HG02623 (cell line): Measurements from ENCODE around the gene C3orf22.

Experiments used
- ATAC-seq: cut with Tn5 transposase; IDR thresholded peaks from one replicate; pipeline ENCODE4 v1.9.1; 2021; ENCODE audit warnings: moderate library complexity; ENCODE audit not compliant: unreplicated experiment

The C3orf22 gene

DNA sequence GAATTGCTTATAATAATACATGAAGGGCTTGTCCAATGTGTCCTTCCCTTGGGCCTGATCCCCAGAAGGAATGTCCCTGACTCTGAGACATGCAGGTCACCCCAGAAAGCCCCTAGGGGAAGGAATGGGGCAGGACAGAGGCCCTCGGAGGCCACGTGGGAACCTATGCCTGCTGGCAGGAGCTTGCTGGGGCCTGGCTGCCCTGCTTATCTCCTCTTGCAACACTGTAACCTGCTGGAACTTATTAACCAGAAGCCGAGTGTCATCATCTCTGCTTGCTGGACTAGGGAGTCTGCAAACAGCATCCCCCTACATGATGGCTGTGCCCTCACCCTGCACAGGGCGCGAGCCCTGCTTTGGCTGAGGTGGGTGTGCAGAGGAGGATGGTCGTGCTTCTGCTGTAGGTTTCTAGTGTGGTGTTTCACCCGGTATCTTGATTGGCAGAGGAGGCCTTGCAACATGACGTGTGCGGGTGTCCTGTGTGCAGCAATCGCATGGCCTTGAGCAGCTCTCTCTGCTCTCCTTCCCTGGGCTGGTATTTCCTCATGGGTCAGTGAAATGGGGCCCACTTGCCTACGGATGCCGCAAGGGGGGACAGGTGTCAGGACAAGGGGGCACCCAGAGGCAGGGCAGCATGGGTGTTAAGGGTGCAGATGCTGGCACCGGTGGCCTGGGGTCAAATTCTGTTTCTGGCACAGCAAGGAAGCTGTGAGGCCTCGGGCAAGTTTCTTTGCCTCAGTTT lies 29.8 kb downstream of the C3orf22 start:
- no peak for ATAC-seq

DNA sequence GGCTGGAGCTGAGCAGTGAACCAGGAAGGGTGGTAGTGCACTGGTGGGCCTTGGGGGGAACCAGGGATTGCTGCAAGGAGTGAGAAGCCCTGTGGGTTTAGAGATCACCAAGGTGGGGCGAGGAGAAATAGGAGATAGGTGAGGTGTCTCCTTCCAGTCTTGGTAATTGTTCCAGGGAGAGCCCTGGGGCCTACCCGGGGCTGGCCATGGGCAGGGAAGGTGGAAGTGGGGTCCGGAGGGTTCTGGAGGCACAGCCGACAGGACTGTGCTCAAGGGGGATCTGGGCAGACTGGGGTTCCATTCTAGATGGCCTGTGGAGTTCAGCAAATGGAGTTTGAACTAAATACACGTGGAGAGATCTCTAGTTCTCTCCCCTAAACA lies 30.3 kb downstream of the C3orf22 start:
- ATAC-seq = no peak

DNA sequence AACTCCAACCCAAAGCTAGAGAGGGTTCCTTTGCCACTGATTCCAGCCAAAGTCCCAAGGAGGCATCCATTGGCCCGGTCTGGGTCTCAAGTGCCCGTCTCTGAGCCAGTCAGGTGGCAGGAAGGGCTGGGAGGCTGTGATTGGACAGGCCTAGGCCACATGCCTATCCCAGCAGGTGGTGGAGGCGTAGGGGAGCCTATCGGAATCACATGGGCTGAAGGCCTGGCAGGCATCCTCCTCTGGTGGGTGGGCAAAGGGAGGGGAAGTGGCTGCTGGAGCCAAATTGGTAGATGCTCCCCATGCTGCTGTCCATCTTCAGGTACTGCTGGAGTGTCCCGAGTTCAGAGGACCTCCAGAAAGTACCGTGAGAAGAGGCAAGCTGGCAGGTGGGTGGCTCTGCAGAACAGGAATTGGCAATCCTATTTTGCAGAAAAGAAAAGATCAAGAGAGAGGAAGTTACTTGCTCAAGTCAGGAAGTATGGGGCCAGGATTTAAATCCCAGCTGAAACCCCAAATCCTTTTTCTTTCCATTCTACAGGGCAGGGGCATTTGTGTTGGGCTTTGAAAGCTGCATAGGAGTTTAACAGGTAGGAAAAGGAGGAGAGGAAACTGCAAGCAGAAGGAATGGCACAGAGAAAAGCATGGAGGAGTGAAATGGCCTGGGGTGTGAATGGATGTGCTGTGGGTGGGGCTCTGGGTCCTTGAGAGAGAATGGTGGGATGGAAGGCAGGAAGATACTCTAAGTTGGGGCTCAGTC lies 31.1 kb downstream of the C3orf22 start:
- no peak for ATAC-seq

DNA sequence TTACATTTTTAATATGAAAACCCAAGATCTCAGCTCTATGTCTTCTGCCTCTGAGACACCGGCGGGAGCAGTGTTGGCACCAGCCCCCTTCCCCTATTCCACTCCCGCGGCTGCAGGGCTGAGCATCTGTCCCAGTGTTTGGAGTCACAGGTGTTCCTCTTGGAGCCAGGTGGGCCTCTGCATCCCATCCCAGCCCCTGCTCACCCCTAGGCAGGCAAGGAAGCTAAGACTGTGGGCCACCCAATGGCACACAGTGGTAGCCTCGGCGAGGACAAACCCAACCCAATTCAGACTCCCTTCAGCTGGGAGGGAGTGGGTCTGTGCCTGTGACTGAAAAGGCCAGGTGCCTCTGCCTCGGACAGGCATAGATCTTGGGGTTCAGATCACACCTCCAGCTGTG lies 31.7 kb downstream of the C3orf22 start:
- ATAC-seq = no peak

DNA sequence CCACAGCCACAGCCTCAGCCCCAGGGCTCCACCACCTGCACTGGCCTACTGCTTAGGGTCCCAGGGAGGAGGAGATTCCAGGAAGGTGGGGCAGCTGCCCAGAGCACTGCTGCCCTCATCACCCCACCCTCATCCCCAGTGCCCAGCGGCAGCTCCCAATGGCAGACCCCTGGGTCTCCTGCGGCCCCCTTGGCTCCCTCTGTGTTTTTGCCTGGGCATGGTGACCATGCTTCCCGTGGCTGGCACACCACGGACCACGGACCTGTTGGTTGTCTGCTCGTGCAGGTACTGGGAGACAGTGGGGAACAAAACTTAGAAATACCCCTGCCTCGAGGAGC lies 32.1 kb downstream of the C3orf22 start:
- no peak for ATAC-seq

DNA sequence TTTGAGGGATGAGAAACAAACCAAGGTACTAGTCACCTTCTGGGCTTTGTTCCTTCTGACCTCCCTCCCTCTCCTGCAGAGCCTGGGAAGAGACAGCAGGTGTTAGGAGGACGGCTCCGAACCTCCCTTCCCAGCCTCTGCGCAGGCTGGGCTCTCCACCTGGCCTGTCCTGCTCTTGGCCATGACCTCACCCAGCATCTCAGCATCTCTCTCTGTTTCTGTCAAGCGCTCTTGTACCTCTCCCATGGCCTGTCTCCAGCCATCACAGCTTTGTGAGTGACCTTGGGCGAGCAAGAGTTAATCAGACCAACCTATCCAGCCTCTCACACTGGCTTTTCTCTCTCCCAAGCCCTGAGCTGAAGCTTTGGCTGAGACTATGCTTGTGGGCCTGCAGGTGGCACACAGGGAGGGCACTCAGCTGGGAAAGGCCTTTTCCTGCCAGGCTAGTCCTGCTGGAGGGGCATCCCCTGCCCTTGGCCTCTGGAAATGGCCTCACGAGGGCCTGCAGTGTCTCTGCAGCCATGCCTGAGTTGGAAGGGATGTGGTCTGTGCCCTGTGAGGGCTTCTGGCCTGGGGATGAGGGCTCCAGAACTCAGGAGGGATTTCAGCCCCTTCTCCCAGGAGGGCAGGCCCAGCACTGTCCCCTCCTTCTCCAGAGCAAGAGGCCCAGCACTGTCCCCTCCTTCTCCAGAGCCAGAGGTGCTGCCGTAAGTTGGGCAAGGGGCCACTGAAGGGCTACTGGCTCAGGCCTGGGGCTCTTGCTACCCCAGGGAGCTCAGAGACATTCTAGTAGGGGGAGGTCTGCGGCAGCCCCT lies 32.7 kb downstream of the C3orf22 start:
- no peak for ATAC-seq

DNA sequence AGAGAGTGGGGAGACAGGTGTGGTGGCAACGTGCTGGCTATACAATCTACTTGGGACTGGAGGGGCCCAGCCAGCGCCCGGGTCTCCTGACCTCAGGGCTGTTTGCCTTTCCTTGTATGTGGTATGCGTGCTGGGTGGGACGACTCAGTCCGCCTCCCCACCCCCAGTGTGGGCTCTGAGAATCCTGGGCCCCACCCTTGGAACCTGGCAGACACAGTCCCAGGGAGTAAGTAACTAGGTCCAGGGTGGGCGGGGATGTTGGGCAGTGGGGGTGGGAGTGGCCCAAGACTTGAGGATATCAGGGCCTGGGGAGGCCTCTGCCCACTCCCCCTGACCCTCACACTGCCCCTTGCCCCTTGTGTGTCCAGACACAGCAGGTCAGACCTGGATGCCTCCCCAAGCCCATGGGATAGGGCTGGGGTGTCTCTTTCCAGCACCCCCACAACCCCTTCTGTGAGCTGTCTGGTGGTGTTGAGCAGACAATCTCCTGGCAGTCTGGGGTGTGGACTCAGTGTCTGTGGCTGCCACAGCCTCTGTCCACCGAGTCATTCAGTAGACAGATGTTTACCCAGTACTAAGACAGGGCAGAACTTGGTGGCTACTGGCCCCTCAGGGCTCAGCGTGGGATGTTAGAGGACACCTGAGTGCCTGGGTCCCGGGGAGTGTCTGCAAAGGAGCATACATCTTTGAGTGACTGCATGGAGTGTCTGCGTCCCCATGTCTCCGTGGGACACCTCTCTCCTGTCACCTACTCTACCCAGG lies 33.5 kb downstream of the C3orf22 start:
- ATAC-seq = no peak

DNA sequence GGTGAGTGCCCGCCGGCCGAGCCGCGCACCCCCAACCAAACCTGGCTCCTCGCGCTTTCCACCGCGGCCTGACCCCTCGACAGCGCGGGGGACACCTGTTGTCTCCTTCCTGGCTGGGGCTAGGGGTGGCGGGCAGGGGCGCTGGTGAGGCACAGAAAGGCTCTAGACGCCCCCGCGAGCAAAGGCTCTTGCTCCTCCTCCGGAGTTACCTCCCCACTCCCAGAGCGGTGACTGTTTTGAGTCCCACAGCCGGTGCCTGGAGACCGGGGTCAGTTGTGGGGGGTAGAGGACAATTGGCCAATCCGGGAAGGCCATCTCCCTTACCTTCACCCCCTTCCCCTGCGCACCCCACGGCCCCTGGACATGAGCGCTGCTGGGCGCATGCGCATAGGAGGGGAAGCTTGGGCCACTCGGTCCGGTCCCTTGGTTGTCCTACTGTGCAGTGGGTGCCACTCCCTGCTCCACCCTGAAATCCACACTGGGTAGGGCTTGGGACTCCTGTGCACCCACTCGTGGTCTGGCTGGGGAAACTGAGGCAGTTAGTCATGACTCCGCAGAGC lies 34.2 kb downstream of the C3orf22 start:
- ATAC-seq = no peak

DNA sequence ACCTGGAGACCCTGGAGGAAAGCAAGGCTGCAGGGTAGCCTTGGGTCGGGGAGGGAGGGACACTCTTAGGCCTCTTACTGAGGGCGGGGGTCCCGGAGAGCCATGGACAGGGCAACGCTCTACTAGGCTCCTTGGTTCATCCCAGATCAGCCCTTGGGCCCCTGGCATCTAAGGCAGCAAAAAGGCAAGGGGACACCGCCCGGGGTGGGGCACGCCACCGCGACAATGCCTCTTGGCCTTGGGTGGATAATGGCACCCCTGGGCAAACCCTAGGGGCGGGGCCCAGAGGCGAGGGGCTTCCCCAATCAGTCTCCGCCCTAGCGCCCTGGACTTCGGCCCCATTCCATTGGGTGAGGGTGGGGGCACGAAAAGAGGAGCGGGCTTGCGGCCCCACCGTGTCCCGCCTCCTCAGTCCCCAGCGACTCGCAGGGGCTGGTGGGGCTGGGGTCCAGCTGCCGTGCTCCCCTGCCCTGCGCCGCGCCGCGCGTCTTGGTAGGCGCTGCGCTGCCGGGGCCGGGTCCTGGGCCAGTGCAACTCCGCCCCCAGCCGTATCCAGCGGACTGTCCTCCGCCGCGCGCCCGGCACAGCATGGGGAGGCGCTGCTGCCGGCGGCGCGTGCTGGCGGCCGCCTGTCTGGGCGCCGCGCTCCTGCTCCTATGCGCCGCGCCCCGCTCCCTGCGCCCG lies 34.8 kb downstream of the C3orf22 start, which contains the start of gene CHST13:
Gene CHST13, plus strand, starts transcription at position 411 of the 684 bp plus-strand sequence. Its CDS starts 178 bp downstream, at position 589.
- no peak for ATAC-seq

DNA sequence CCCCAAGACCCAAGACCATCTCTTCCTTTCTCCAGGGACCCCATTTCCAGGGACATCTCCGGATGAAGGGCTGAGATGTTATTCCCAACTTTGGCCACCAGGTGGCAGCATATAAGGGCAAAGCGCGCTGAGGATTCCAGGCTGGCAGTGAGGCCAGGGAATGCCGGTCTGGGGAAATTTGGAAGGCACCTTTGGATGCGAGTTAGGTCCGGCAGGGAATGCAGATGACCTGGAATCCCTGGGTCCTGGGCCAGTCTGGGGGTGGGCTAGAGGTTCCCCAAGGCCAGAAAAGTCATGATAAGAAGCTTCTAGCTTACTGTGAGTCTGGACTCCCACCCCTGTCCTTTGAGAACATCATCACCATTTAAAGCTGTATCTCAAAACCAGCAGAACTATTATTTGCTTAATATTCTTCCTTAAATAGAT lies 36.4 kb downstream of the C3orf22 start:
- ATAC-seq = no peak

DNA sequence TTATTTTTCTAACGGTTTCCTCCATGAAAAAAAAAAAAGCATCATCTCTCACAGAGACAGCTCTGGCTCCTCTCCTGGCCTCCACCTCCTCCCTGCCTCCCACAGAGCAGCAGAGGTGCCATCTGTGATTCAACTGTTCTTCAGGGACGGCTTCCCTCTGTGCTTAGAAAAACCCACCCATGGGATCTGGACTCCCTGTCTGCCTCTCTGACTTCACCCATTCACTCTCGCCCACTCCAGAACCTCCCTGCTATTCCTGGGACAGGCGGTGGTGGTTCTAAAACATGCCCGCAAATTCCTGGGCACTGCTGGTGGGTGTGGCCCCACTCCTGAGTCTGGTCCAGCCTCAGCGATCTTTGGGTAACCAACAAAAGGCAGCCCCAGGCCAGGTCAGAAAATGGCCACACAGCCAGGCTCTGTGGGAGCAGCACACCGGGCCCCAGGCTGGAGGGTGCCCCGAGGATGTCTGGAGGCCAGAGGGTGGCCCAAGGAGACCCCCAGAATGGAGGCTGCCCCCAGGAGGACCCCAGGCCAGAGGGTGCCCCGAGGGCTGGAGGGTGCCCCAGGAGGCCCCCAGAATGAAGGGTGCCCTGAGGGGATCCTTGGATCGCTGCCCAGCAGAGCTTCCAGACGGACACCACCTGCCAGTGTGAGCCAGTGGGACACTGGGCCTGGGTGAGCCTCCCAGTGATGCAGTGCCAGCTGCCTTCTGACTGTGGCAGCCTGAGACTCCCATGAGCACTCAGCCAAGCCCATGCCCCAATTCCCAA lies 37.4 kb downstream of the C3orf22 start:
- no peak for ATAC-seq

DNA sequence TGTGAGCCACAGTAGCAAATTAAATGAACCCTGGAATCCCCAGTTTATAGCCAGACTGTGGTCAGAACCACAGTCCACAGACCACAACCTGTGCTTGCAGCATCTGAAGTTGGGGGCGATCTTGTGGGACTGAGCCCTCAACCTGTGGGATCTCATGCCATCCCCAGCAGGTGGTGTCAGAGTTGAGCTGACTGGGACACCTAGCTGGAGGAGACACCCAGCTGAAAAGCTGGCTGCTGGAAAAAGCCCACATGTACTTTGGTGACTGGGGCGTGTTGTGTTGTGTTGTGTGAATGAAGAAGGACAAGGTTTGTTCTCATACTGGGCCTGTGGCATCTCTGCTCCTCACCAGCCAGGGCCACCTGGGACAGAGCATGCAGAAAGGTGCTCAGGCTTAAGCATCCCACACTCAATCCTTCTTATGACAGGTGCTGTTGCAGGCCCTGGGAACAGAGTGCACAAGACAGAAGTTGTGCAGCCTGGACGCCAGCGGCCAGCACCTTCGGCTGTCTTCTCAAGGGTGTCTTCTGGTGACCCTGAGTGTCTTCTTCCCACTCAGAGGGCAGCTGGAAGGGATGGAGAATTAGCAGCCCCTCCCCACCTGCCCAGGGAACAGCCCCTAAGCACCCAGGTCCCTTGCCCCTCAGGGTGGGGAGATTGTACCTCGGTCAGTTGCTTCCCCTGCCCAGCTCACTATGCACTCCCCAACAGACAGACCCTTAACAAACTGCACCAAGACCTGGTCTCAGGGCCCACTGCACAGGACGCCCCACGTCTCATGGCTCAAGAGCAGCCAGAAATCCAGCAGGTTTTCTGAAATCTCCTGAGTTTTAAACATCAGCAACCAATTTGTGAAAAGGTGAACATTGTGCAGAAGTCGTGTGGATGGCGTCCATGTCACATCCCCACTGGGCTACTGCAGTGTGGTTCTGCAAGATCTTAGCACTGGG lies 39.0 kb downstream of the C3orf22 start:
- ATAC-seq = no peak

DNA sequence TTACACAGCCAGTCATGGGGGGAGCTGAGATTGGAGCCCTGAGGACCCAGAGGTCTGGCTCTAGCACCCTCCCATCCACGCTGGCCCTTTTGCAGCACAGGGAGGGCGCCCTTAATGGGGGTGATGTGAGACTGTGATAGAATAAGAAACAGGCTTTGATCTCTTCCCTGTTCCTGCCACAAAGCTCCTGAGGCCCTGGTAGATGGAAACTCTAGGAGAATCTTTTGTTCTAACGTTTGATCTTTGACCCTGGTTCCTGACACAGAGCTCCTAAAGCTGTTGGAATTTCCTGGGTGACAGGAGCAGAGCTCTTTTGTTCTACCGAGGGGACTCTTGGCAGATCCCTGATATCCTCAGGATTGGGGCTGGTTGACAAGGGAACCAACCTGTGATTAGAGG lies 40.0 kb downstream of the C3orf22 start:
- ATAC-seq = no peak

DNA sequence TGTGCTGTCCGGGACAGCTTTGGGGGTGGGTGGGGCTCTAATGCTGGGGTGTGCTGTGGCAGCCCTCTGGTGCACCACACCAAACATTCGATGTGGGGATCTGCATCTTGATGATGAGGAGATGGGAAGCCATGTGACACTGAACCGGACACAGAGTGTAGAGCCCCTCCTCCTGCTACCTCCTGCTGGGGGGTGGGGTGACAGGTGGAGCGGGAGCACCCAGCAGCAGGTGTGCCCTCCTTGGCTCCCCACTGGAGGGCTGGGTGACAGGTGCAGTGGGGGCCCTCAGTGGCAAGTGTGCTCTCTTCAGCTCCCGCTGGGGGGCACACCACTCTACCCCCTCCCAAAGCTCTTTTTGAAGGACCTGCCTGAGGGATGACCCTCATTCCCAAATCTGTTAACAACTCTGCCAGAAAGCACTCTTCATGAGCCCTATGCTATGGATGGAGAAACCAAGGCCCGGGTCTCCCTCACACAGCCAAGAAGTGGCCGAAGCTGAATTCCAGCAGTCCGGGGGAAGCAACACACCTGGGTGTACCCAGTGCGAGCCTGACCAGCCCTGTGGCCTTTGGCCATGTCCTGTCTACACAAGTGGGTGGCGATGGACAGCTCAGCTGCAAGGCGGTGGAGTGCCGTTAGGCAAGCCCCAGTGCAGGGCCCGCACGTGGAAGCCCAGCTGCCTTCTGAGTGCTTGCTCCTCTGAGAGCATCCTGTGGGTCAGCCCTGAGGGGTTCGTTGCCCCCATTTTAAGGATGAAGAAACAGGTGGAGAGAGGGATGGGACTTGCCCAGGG lies 40.5 kb downstream of the C3orf22 start:
- ATAC-seq = no peak

DNA sequence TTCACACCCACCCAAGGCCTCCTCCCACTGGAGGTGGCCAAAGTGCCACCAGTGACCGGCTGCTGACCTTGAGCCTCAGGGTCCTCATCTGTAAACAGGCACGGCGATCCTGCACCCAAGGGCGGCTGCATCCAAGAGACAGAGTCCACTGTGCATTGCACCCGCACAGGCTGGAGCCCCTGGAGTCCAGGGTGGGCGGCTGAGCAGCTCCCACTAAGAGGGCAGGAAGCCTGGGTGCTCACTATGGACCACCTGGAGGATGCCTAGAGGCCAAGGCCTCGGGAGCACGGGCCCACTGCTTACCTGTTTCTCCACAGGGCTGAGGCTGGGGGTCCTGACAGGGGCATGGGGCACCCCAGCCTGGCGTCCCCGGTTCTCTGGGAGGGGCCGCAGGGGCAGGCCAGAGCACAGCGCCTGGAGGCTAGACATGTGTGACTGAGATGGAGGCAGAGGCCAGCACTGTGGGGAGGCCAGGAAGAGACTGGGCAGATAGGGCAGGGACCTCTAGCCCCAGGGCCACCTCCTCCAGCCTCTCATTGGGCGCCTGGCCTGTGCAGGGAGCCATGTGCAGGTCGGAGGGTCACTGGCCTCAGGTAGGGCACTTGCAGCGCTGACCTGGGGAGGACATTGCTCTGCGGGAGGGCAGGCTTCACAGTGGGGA lies 41.3 kb downstream of the C3orf22 start, which contains the start of gene UROC1:
Gene UROC1, minus strand, starts transcription at position 483 of the 661 bp plus-strand sequence. Its CDS starts 54 bp downstream, at position 429.
- ATAC-seq = no peak

DNA sequence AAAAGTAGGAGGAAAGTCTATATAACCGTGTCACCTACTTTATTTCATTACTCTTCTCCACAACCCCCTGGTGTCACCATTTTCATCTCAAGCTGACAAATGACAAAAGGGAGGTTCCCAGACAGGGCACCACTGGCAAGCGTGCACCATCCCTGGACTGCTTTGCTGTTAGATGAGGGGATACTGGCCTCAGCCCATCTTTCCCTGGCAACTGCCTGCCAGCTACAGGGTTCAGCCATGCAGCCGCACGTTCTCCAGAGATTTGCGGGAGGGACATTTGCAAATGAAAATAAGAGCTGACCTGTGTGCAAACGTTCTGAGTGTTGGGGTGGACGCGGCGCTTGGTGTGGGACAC lies 41.8 kb downstream of the C3orf22 start:
- ATAC-seq = no peak
